ENCODE measurements around the gene SLX1A.

DNA sequence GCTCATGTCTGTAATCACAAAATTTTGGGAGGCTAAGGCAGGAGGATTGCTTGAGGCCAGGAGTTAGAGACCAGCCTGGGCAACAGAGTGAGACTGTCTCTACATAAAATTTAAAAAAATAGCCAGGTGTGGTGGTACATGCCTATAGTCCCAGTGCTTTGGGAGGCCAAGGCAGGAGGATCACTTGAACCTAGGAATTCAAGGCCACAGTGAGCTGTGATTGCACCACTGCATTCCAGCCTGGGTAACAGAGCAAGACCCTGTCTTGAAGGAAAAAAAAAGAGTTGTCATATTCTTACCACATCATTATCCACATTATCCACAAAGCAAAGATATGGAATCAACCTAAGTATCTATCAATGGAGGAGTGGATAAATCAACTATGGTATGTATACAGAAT lies 49.7 kb upstream of the SLX1A start:
- no peak for TF ChIP-seq EZH2 (IDR thresholded peaks at IDR 0.05; ENCODE audit: insufficient read depth, poor library complexity, severe bottlenecking)
- TF ChIP-seq EZH2phosphoT487 (IDR thresholded peaks at IDR 0.05; ENCODE audit: insufficient read depth, low read depth), result no peak
